ENCODE results near the gene VDAC2. TPM values are rescaled to one million over a fixed set of nuclear protein-coding genes. Genes with fewer than 3 reads are reported as not detected.
"Not testable (repeated sequence)": the region's sequence is repeated elsewhere in the genome, so short reads cannot be mapped to it uniquely, and the experiment has no call there.

VDAC2 gene
- total RNA-seq, 2 experiments from 2014 or later: 136 to 156 TPM

- not testable (repeated sequence) for H3K4me3 Mint-ChIP-seq; H3K4me1 Mint-ChIP-seq; H3K27ac Mint-ChIP-seq; DNase-seq; H3K36me3 Mint-ChIP-seq; ATAC-seq; H3K27me3 Mint-ChIP-seq; H3K9me3 Mint-ChIP-seq (ENCODE audit: low read depth)
- CTCF ChIA-PET: interaction anchor here (1.0 to 1.3 kb wide), 3 partner anchors 15 to 28 kb away, joined by 3 to 8 read pairs (median 5); no protein-coding TSS in a partner anchor
Measured at GRCh38 chr10:75203046-75203620, 7.5 kb upstream of the VDAC2 start.

- H3K9me3 Mint-ChIP-seq (ENCODE audit: low read depth): no peaks in the 10 kb centered on the region
- H3K36me3 Mint-ChIP-seq: no peaks in the 10 kb centered on the region
- CTCF ChIA-PET: interaction anchor here (1.3 to 5.1 kb wide), 3 partner anchors 16 to 32 kb away, joined by 5 to 22 read pairs (median 8); partner anchors contain the start of gene COMTD1
- H3K4me1 Mint-ChIP-seq: peaks cover 14% of the 10 kb centered on the region
- H3K27ac Mint-ChIP-seq: no peak overlapping the region
- ATAC-seq (no peak), DNase-seq (no peak)
- H3K4me3 Mint-ChIP-seq: no peak overlapping the region
- H3K27me3 Mint-ChIP-seq: no peaks in the 10 kb centered on the region
Measured at GRCh38 chr10:75203724-75204123, 6.9 kb upstream of the VDAC2 start.

- Mint-ChIP-seq H3K36me3 (no peaks in the 10 kb centered on the region), H3K4me3 (no peak overlapping the region), H3K27ac (no peak overlapping the region), H3K9me3 (ENCODE audit: low read depth) (no peaks in the 10 kb centered on the region), H3K4me1 (peaks cover 21% of the 10 kb centered on the region), H3K27me3 (no peaks in the 10 kb centered on the region)
- ATAC-seq: no peak
- no peak for DNase-seq
- CTCF ChIA-PET: interaction anchor here (1.2 to 5.1 kb wide), 3 partner anchors 15 to 30 kb away, joined by 4 to 22 read pairs (median 21); partner anchors contain the start of gene COMTD1
Measured at GRCh38 chr10:75205908-75206307, 4.7 kb upstream of the VDAC2 start.

- H3K9me3 Mint-ChIP-seq (ENCODE audit: low read depth): not testable (repeated sequence)
Measured at GRCh38 chr10:75206638-75207037, 4.0 kb upstream of the VDAC2 start.

GRCh38 chr10:75207079-75207856 lies 3.3 kb upstream of the VDAC2 start:
- no peak overlapping the region for H3K27ac Mint-ChIP-seq
- CTCF ChIA-PET: interaction anchor here (1.5 to 5.1 kb wide), 3 partner anchors 19 to 28 kb away, joined by 3 to 22 read pairs (median 21); partner anchors contain the start of gene COMTD1
- no peaks in the 10 kb centered on the region for H3K9me3 Mint-ChIP-seq (ENCODE audit: low read depth)
- no peak overlapping the region for H3K4me3 Mint-ChIP-seq
- DNase-seq (no peak), ATAC-seq (no peak)
- no peaks in the 10 kb centered on the region for H3K27me3 Mint-ChIP-seq
- H3K36me3 Mint-ChIP-seq: peaks cover 9% of the 10 kb centered on the region
- peaks cover 32% of the 10 kb centered on the region for H3K4me1 Mint-ChIP-seq

More at GRCh38 chr10:75206638-75207037, 4.0 kb upstream of the VDAC2 start:
- CTCF ChIA-PET: interaction anchor here (1.5 to 5.1 kb wide), 3 partner anchors 19 to 29 kb away, joined by 3 to 22 read pairs (median 21); partner anchors contain the start of gene COMTD1
- H3K4me3 Mint-ChIP-seq, ATAC-seq, H3K36me3 Mint-ChIP-seq, H3K27ac Mint-ChIP-seq, DNase-seq, H3K27me3 Mint-ChIP-seq: not testable (repeated sequence)
- peaks cover 25% of the 10 kb centered on the region for H3K4me1 Mint-ChIP-seq

- Mint-ChIP-seq H3K36me3 (peaks cover 14% of the 10 kb centered on the region), H3K9me3 (ENCODE audit: low read depth) (no peaks in the 10 kb centered on the region), H3K27ac (peak overlapping the region; percentile 24), H3K27me3 (no peaks in the 10 kb centered on the region), H3K4me3 (no peak overlapping the region), H3K4me1 (peaks cover 37% of the 10 kb centered on the region)
- CTCF ChIA-PET: interaction anchor here (1.5 to 5.1 kb wide), 3 partner anchors 20 to 28 kb away, joined by 3 to 22 read pairs (median 21); partner anchors contain the start of gene COMTD1
- DNase-seq (no peak), ATAC-seq (no peak)
Measured at GRCh38 chr10:75207857-75208144, 2.8 kb upstream of the VDAC2 start.

- peak; percentile 43 for DNase-seq
- CTCF ChIA-PET: interaction anchor here (1.5 to 5.1 kb wide), 4 partner anchors 20 to 1057 kb away, joined by 3 to 22 read pairs (median 12); partner anchors contain the start of genes ADK, AP3M1 and COMTD1
- ATAC-seq: no peak
- H3K4me3 Mint-ChIP-seq: peak overlapping the region; percentile 15
- H3K27me3 Mint-ChIP-seq: no peaks in the 10 kb centered on the region
- H3K27ac Mint-ChIP-seq: peak overlapping the region; percentile 78
- H3K36me3 Mint-ChIP-seq: peaks cover 15% of the 10 kb centered on the region
- no peaks in the 10 kb centered on the region for H3K9me3 Mint-ChIP-seq (ENCODE audit: low read depth)
- peaks cover 38% of the 10 kb centered on the region for H3K4me1 Mint-ChIP-seq
Measured at GRCh38 chr10:75208181-75208580, 2.4 kb upstream of the VDAC2 start.

- Mint-ChIP-seq H3K36me3 (peaks cover 20% of the 10 kb centered on the region), H3K4me3 (peak overlapping the region; percentile 97), H3K27ac (peak overlapping the region; percentile 100), H3K4me1 (peaks cover 43% of the 10 kb centered on the region), H3K27me3 (no peaks in the 10 kb centered on the region), H3K9me3 (ENCODE audit: low read depth) (no peaks in the 10 kb centered on the region)
- ATAC-seq: no peak
- no peak for DNase-seq
- CTCF ChIA-PET: interaction anchor here (0.6 to 4.6 kb wide), 13 partner anchors 11 to 1076 kb away, joined by 3 to 70 read pairs (median 6); partner anchors contain the start of genes ADK, AP3M1 and COMTD1
Measured at GRCh38 chr10:75209086-75209920, 1.3 kb upstream of the VDAC2 start.

GRCh38 chr10:75209921-75210281 lies 695 bp upstream of the VDAC2 start:
- DNase-seq (peak; percentile 88), ATAC-seq (peak; percentile 75)
- H3K27me3 Mint-ChIP-seq: no peaks in the 10 kb centered on the region
- H3K27ac Mint-ChIP-seq: peak overlapping the region; percentile 100
- peaks cover 44% of the 10 kb centered on the region for H3K4me1 Mint-ChIP-seq
- no peaks in the 10 kb centered on the region for H3K9me3 Mint-ChIP-seq (ENCODE audit: low read depth)
- H3K36me3 Mint-ChIP-seq: peaks cover 23% of the 10 kb centered on the region
- CTCF ChIA-PET: interaction anchor here (0.7 to 4.6 kb wide), 12 partner anchors 13 to 1077 kb away, joined by 3 to 70 read pairs (median 7); partner anchors contain the start of genes ADK, AP3M1 and COMTD1
- peak overlapping the region; percentile 97 for H3K4me3 Mint-ChIP-seq

- ATAC-seq (no peak), DNase-seq (peak; percentile 64)
- Mint-ChIP-seq H3K36me3 (peaks cover 28% of the 10 kb centered on the region), H3K4me3 (peak overlapping the region; percentile 97), H3K27ac (peak overlapping the region; percentile 94), H3K9me3 (ENCODE audit: low read depth) (no peaks in the 10 kb centered on the region), H3K4me1 (peaks cover 48% of the 10 kb centered on the region), H3K27me3 (no peaks in the 10 kb centered on the region)
- CTCF ChIA-PET: interaction anchor here (1.1 to 4.6 kb wide), 12 partner anchors 13 to 100 kb away, joined by 3 to 70 read pairs (median 7); partner anchors contain the start of genes COMTD1 and SAMD8
Measured at GRCh38 chr10:75211007-75211691, 553 bp downstream of the VDAC2 start.

GRCh38 chr10:75212343-75212742 lies 1.7 kb downstream of the VDAC2 start:
- Mint-ChIP-seq H3K4me1 (peaks cover 51% of the 10 kb centered on the region), H3K27me3 (no peaks in the 10 kb centered on the region), H3K36me3 (peaks cover 37% of the 10 kb centered on the region), H3K27ac (peak overlapping the region; percentile 94), H3K9me3 (ENCODE audit: low read depth) (no peaks in the 10 kb centered on the region), H3K4me3 (peak overlapping the region; percentile 97)
- ATAC-seq: no peak
- CTCF ChIA-PET: interaction anchor here (1.1 to 4.6 kb wide), 8 partner anchors 12 to 30 kb away, joined by 3 to 70 read pairs (median 16); partner anchors contain the start of gene COMTD1
- no peak for DNase-seq

GRCh38 chr10:75220274-75220673 lies 9.7 kb downstream of the VDAC2 start:
- no peak overlapping the region for H3K4me3 Mint-ChIP-seq
- peak overlapping the region; percentile 37 for H3K27ac Mint-ChIP-seq
- no peaks in the 10 kb centered on the region for H3K9me3 Mint-ChIP-seq (ENCODE audit: low read depth)
- ATAC-seq: no peak
- H3K27me3 Mint-ChIP-seq: no peaks in the 10 kb centered on the region
- H3K4me1 Mint-ChIP-seq: peaks cover 37% of the 10 kb centered on the region
- CTCF ChIA-PET: interaction anchor here (1.0 to 7.4 kb wide), 3 partner anchors 10 to 16 kb away, joined by 4 to 41 read pairs (median 4); partner anchors contain the start of gene COMTD1
- DNase-seq: no peak
- H3K36me3 Mint-ChIP-seq: peaks cover 56% of the 10 kb centered on the region
